Chondrocyte (in vitro differentiated cells): ENCODE results near the gene CACNG5. TPM values are rescaled to one million over a fixed set of nuclear protein-coding genes. Genes with fewer than 3 reads are reported as not detected.

Experiments used
- DNase-seq: peaks from one replicate; pipeline ENCODE4 v3.0.0; 2021; ENCODE audit warnings: mixed read lengths, low spot score
- H3K27ac Mint-ChIP-seq: one replicate; pipeline ENCODE4 v1.8.0; 2021; ENCODE audit warnings: mild to moderate bottlenecking, moderate library complexity, mixed read lengths; ENCODE audit not compliant: unreplicated experiment
- H3K27me3 Mint-ChIP-seq: 2 replicates; pipeline ENCODE4 v1.8.0; 2021; ENCODE audit warnings: low read depth, mixed read lengths
- H3K36me3 Mint-ChIP-seq: 2 replicates; pipeline ENCODE4 v1.8.0; 2021; ENCODE audit warnings: low read depth, mixed read lengths
- H3K4me1 Mint-ChIP-seq: 2 replicates; pipeline ENCODE4 v1.8.0; 2021; ENCODE audit warnings: low read depth, mild to moderate bottlenecking, mixed read lengths
- H3K4me3 Mint-ChIP-seq: one replicate; pipeline ENCODE4 v1.8.0; 2021; ENCODE audit warnings: mild to moderate bottlenecking, moderate library complexity, mixed read lengths; ENCODE audit not compliant: unreplicated experiment
- H3K9me3 Mint-ChIP-seq: 2 replicates; pipeline ENCODE4 v1.8.0; 2021; ENCODE audit warnings: low read depth, mixed read lengths
- CTCF ChIP-seq: fragments of 200-600 bp; sonication (generic); IDR thresholded peaks from 2 replicates; pipeline ENCODE4 v1.5.0; 2021; ENCODE audit warnings: antibody characterized with exemption, mild to moderate bottlenecking, moderate library complexity
- total RNA-seq: library from RNA; stranded (reverse); gene quantifications from 3 replicates; pipeline ENCODE4 v1.2.1, GENCODE V29; 2021

Gene CACNG5
- total RNA-seq, 1 donor from 2014 or later: not detected

- no peak overlapping the region for H3K4me3 Mint-ChIP-seq
- H3K27me3 Mint-ChIP-seq: peaks cover 28% of the 10 kb centered on the region
- H3K27ac Mint-ChIP-seq: no peak overlapping the region
- peaks cover 3% of the 10 kb centered on the region for H3K36me3 Mint-ChIP-seq
- peaks cover 3% of the 10 kb centered on the region for H3K4me1 Mint-ChIP-seq
- no peak for DNase-seq
- H3K9me3 Mint-ChIP-seq: peaks cover 19% of the 10 kb centered on the region
- TF ChIP-seq CTCF: no peak
These were observed 15.8 kb downstream of the CACNG5 start for GRCh38 chr17:66850692-66851091.

DNA sequence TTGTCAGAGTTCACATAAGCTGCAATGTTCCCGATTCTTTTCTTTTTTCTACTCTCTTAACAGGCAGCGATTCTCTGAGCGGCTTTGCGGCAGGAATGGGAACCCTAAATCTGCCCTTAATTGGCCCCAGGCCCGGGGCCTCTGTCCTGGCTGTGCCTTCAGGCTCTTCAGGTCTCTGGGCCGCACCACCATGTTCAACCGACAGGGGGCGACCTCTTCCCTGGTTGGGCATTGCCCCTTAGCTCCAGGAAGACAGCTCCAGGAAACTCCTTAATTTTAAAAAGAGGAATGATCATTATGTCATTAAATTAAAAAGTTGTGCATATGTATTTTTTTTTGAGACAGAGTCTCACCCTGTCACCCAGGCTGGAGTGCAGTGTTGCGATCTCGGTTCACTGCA lies 20.3 kb downstream of the CACNG5 start:
- Mint-ChIP-seq H3K9me3 (peaks cover 18% of the 10 kb centered on the region), H3K4me1 (peaks cover 3% of the 10 kb centered on the region), H3K4me3 (no peak overlapping the region), H3K27me3 (peaks cover 34% of the 10 kb centered on the region), H3K27ac (no peak overlapping the region), H3K36me3 (peaks cover 3% of the 10 kb centered on the region)
- peak; percentile 29 for TF ChIP-seq CTCF
- DNase-seq: no peak

DNA sequence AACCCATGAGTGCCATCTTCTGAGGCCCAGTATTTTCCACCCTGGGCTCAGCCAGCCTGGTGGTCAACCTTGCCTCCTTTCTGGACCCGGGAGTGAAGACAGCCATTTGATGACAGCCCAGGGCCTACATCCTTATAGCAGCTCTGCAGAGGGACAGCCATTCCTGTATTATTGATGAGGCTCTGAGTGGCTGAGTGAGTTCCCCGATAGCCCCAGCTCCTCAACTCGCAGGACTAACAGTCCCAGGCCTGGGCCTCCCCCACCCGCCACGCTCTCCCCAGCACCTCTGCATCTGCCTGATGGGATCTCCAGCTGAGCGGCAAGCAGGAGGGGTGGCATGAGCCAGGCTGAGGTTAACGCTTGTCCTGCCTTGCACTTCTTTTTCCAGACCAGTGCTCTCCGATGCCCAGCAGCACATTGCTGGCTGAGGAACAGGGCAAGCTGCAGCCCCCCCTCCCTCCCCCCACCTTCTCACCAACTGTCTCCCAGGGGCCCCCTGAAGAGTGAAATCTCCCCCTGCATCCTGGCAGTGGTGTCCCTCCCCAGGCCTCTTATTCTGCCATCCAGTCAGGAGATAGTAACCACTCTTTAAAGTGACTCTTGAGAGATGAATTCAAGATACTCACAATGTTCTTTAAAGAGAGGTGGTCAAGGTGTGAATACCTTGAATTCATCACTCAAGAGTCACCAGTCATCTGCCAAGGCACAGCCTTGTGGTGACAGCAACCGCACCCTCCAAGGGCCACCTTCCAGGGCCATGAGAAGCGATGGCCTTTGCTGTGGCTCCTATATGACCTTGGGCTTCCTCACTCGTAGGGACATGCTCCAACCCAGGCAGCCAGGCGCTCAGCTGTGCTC lies 23.5 kb downstream of the CACNG5 start:
- Mint-ChIP-seq H3K4me1 (no peaks in the 10 kb centered on the region), H3K36me3 (peaks cover 3% of the 10 kb centered on the region), H3K27me3 (peaks cover 29% of the 10 kb centered on the region), H3K9me3 (peaks cover 18% of the 10 kb centered on the region), H3K27ac (no peak overlapping the region), H3K4me3 (no peak overlapping the region)
- DNase-seq: no peak
- no peak for TF ChIP-seq CTCF

- Mint-ChIP-seq H3K36me3 (peaks cover 3% of the 10 kb centered on the region), H3K4me3 (no peak overlapping the region), H3K4me1 (no peaks in the 10 kb centered on the region), H3K27ac (no peak overlapping the region), H3K27me3 (peaks cover 32% of the 10 kb centered on the region), H3K9me3 (peaks cover 27% of the 10 kb centered on the region)
- no peak for DNase-seq
- no peak for TF ChIP-seq CTCF
These were observed 24.4 kb downstream of the CACNG5 start for GRCh38 chr17:66859353-66859752.

GRCh38 chr17:66860204-66860603 lies 25.3 kb downstream of the CACNG5 start:
- no peak for TF ChIP-seq CTCF
- Mint-ChIP-seq H3K27me3 (peaks cover 36% of the 10 kb centered on the region), H3K4me3 (no peak overlapping the region), H3K9me3 (peaks cover 21% of the 10 kb centered on the region), H3K4me1 (no peaks in the 10 kb centered on the region), H3K36me3 (no peaks in the 10 kb centered on the region), H3K27ac (no peak overlapping the region)
- DNase-seq: no peak
